HEK293 (cell line): Measurements from ENCODE around the gene PAPSS1.

Experiments used
- CTCF ChIA-PET: fragments of 350-600 bp; formaldehyde crosslinking; extraction: SDS; loops from one replicate; lab custom pipeline; 2021; ENCODE audit warnings: antibody characterized with exemption; lab: Yijun Ruan, JAX
- POLR2A ChIA-PET: fragments of 300-600 bp; formaldehyde crosslinking; extraction: SDS; loops from one replicate; lab custom pipeline; 2020; ENCODE audit warnings: antibody characterized with exemption, inconsistent platforms; lab: Yijun Ruan, JAX
- H3K27ac ChIP-seq: fragments of 200-500 bp; sonication (Bioruptor generic); 2 replicates; pipeline ENCODE4 v1.5.1; 2014; ENCODE audit warnings: low read depth, low read length, control low read depth, inconsistent platforms; ENCODE audit errors: extremely low read depth
- H3K36me3 ChIP-seq, 2 experiments: fragments of 200-500 bp in 1 of 2; sonication (Bioruptor generic) in 1 of 2; 1 replicate in 1 of 2; 2 replicates in 1 of 2; pipeline ENCODE4 v1.5.1; 2014 to 2017; ENCODE audit warnings: inconsistent platforms in 2 of 2, low read length in 2 of 2; ENCODE audit not compliant: control insufficient read depth in 2 of 2, insufficient read depth in 1 of 2
- H3K4me1 ChIP-seq: fragments of 200-500 bp; sonication (Bioruptor generic); 2 replicates; pipeline ENCODE4 v1.5.1; 2014; ENCODE audit warnings: mild to moderate bottlenecking, low read length, inconsistent platforms; ENCODE audit not compliant: control insufficient read depth, insufficient read depth
- H3K4me3 ChIP-seq: 2 replicates; pipeline ENCODE4 v1.5.1; 2011; ENCODE audit warnings: low read depth, mild to moderate bottlenecking, control low read depth, low read length, moderate library complexity
- H3K9me3 ChIP-seq: fragments of 200-500 bp; sonication (Bioruptor generic); 2 replicates; pipeline ENCODE4 v1.5.1; 2014; ENCODE audit warnings: low read depth, low read length, inconsistent platforms; ENCODE audit not compliant: control insufficient read depth, insufficient read depth
- REST ChIP-seq: fragments of 450-650 bp; formaldehyde crosslinking; IDR thresholded peaks from 2 replicates; pipeline ENCODE4 v1.5.1; 2016; ENCODE audit warnings: missing biosample characterization, missing genetic modification characterization
- SETDB1 ChIP-seq: IDR thresholded peaks from one replicate; pipeline ENCODE4 v1.6.1; 2017; ENCODE audit warnings: mild to moderate bottlenecking, low read length, moderate library complexity, mixed read lengths; ENCODE audit not compliant: insufficient read length
- SP7 ChIP-seq: fragments of 450-650 bp; formaldehyde crosslinking; IDR thresholded peaks from 2 replicates; pipeline ENCODE4 v1.5.1; 2016; ENCODE audit warnings: missing biosample characterization, missing genetic modification characterization
- TRIM28 ChIP-seq: IDR thresholded peaks from 2 replicates; pipeline ENCODE4 v1.6.1; 2011; ENCODE audit warnings: low read length, control low read depth, borderline replicate concordance
- WT1 ChIP-seq: fragments of 450-650 bp; formaldehyde crosslinking; IDR thresholded peaks from 2 replicates; pipeline ENCODE4 v1.5.1; 2016; ENCODE audit warnings: missing biosample characterization, missing genetic modification characterization
- ZBTB26 ChIP-seq: fragments of 450-650 bp; formaldehyde crosslinking; optimal IDR thresholded peaks from 2 replicates; pipeline ENCODE3; 2016; ENCODE audit warnings: missing biosample characterization, mild to moderate bottlenecking, missing genetic modification characterization
- ZBTB44 ChIP-seq: fragments of 450-650 bp; IDR thresholded peaks from 2 replicates; pipeline ENCODE4 v1.5.1; 2018; ENCODE audit warnings: missing biosample characterization, mild to moderate bottlenecking, missing genetic modification characterization
- ZFP69B ChIP-seq: fragments of 450-650 bp; formaldehyde crosslinking; IDR thresholded peaks from 2 replicates; pipeline ENCODE4 v1.5.1; 2016; ENCODE audit warnings: missing biosample characterization, missing genetic modification characterization
- ZNF184 ChIP-seq: fragments of 450-650 bp; IDR thresholded peaks from 2 replicates; pipeline ENCODE4 v1.5.1; 2018; ENCODE audit warnings: missing biosample characterization, mild to moderate bottlenecking, missing genetic modification characterization
- ZNF214 ChIP-seq: fragments of 450-650 bp; formaldehyde crosslinking; IDR thresholded peaks from 2 replicates; pipeline ENCODE4 v1.5.1; 2017; ENCODE audit warnings: missing biosample characterization, mild to moderate bottlenecking, missing genetic modification characterization, borderline replicate concordance
- ZNF24 ChIP-seq: fragments of 450-650 bp; formaldehyde crosslinking; IDR thresholded peaks from 2 replicates; pipeline ENCODE4 v1.5.1; 2016; ENCODE audit warnings: missing biosample characterization, missing genetic modification characterization
- ZNF324 ChIP-seq: fragments of 450-650 bp; formaldehyde crosslinking; IDR thresholded peaks from 2 replicates; pipeline ENCODE4 v1.5.1; 2016; ENCODE audit warnings: missing biosample characterization, missing genetic modification characterization
- ZNF473 ChIP-seq: fragments of 450-650 bp; formaldehyde crosslinking; IDR thresholded peaks from 2 replicates; pipeline ENCODE4 v1.5.1; 2017; ENCODE audit warnings: missing biosample characterization, missing genetic modification characterization
- ZNF513 ChIP-seq: fragments of 450-650 bp; IDR thresholded peaks from 2 replicates; pipeline ENCODE4 v1.5.1; 2018; ENCODE audit warnings: missing biosample characterization, missing genetic modification characterization
- ZNF623 ChIP-seq: fragments of 450-650 bp; formaldehyde crosslinking; IDR thresholded peaks from 2 replicates; pipeline ENCODE4 v1.5.1; 2016; ENCODE audit warnings: missing biosample characterization, missing genetic modification characterization
- ZNF624 ChIP-seq: fragments of 450-650 bp; formaldehyde crosslinking; IDR thresholded peaks from 2 replicates; pipeline ENCODE4 v1.5.1; 2017; ENCODE audit warnings: missing biosample characterization, missing genetic modification characterization
- ZNF777 ChIP-seq: fragments of 450-650 bp; formaldehyde crosslinking; IDR thresholded peaks from 2 replicates; pipeline ENCODE4 v1.5.1; 2017; ENCODE audit warnings: missing biosample characterization, missing genetic modification characterization, borderline replicate concordance

PAPSS1 gene

GRCh38 chr4:107744532-107744931, 24.5 kb upstream of the PAPSS1 start:
- CTCF ChIA-PET = interaction anchor here (0.6 to 1.8 kb wide), 2 partner anchors 14 to 489 kb away, joined by 7 to 9 read pairs; no protein-coding TSS in a partner anchor
- Histone ChIP-seq H3K4me3 (no peak overlapping the region), H3K36me3 (no peaks in the 10 kb centered on the region), H3K27ac (no peak overlapping the region), H3K9me3 (no peaks in the 10 kb centered on the region), H3K4me1 (0 out of 2 replicates have a peak, but pooled peaks cover 3% of the 10 kb centered on the region)
- TF ChIP-seq ZBTB44 (tag by site-specific recombination) = no peak
- TF ChIP-seq ZBTB26 (tag by site-specific recombination) = no peak
- peak; percentile 80; the same call in 1 of the 2 replicates for TF ChIP-seq ZNF184
- no peak for TF ChIP-seq WT1 (tag by site-specific recombination)
- POLR2A ChIA-PET = no interaction called here

- CTCF ChIA-PET = no interaction called here
- no peaks in the 10 kb centered on the region for H3K36me3 ChIP-seq
- TF ChIP-seq ZNF473 (tag by site-specific recombination) (no peak), ZNF777 (no peak), ZNF24 (tag by site-specific recombination) (no peak), ZNF324 (tag by site-specific recombination) (no peak), REST (tag by site-specific recombination) (no peak), SETDB1 (no peak), ZNF513 (tag by site-specific recombination) (no peak), ZNF214 (tag by site-specific recombination) (no peak), SP7 (no peak), TRIM28 (no peak), ZNF624 (tag by site-specific recombination) (no peak), ZFP69B (tag by site-specific recombination) (no peak), ZNF623 (tag by site-specific recombination) (no peak)
- TF ChIP-seq, all 188 proteins: peak for 0
- H3K9me3 ChIP-seq = no peaks in the 10 kb centered on the region
- H3K4me3 ChIP-seq = no peak overlapping the region
- H3K4me1 ChIP-seq = 0 out of 2 replicates have a peak, but pooled peaks cover 3% of the 10 kb centered on the region
- POLR2A ChIA-PET = no interaction called here
- H3K27ac ChIP-seq = no peak overlapping the region
These were observed 23.5 kb upstream of the PAPSS1 start for GRCh38 chr4:107743532-107743931.
